Measurements from ENCODE around the gene GAA.

The GAA gene

GRCh38 chr17:80105762-80106161 lies 4.4 kb downstream of the GAA start:
- H3K4me3 ChIP-seq (ENCODE audit: low read depth, low read length): no peak overlapping the region
- TF ChIP-seq CTCF (IDR thresholded peaks at IDR 0.05; ENCODE audit: low read depth, low read length): no peak

- no peak for TF ChIP-seq CTCF (IDR thresholded peaks at IDR 0.05; ENCODE audit: low read depth, low read length)
- no peak overlapping the region for H3K4me3 ChIP-seq (ENCODE audit: low read depth, low read length)
Observed at GRCh38 chr17:80106176-80106575, 4.8 kb downstream of the GAA start.

GRCh38 chr17:80106751-80107150 lies 5.4 kb downstream of the GAA start:
- H3K4me3 ChIP-seq (ENCODE audit: low read depth, low read length): no peak overlapping the region
- TF ChIP-seq CTCF (IDR thresholded peaks at IDR 0.05; ENCODE audit: low read depth, low read length): no peak

- no peak for TF ChIP-seq CTCF (IDR thresholded peaks at IDR 0.05; ENCODE audit: low read depth, low read length)
- H3K4me3 ChIP-seq (ENCODE audit: low read depth, low read length): no peak overlapping the region
Observed at GRCh38 chr17:80107231-80108021, 6.0 kb downstream of the GAA start.

- H3K4me3 ChIP-seq (ENCODE audit: low read depth, low read length): no peak overlapping the region
- no peak for TF ChIP-seq CTCF (IDR thresholded peaks at IDR 0.05; ENCODE audit: low read depth, low read length)
Observed at GRCh38 chr17:80108036-80108971, 6.9 kb downstream of the GAA start.

GRCh38 chr17:80109066-80109660 lies 7.8 kb downstream of the GAA start:
- no peak for TF ChIP-seq CTCF (IDR thresholded peaks at IDR 0.05; ENCODE audit: low read depth, low read length)

More at GRCh38 chr17:80109066-80109660, 7.8 kb downstream of the GAA start:
- H3K4me3 ChIP-seq (ENCODE audit: low read depth, low read length): no peak overlapping the region

Measured in WI38 (cell line).